Lung (tissue), 12 donors: ENCODE measurements around the gene ZNF783. TPM values are rescaled to one million over a fixed set of nuclear protein-coding genes. Genes with fewer than 3 reads are reported as not detected.

Experiments
- ATAC-seq: fragments of 200-7000 bp; cut with Tn5 transposase; one replicate; pipeline ENCODE4 v1.9.1; 2020; ENCODE audit warnings: moderate number of reproducible peaks; ENCODE audit not compliant: insufficient read depth, low FRiP score
- DNase-seq, 3 donors: peaks; one replicate each; pipeline ENCODE4 v3.0.0-alpha.2; 2013 to 2017
- H3K27ac ChIP-seq, 2 donors: one replicate each; pipeline ENCODE4 v1.5.1; 2013; ENCODE audit warnings: mild to moderate bottlenecking in 2 of 2, moderate library complexity in 2 of 2, control low read depth in 1 of 2, inconsistent platforms in 1 of 2, low read depth in 1 of 2, low read length in 1 of 2
- H3K27me3 ChIP-seq, 3 donors: one replicate each; pipeline ENCODE4 v1.5.1; 2013; ENCODE audit warnings: low read length in 2 of 3; ENCODE audit not compliant: control insufficient read depth in 3 of 3, insufficient read depth in 3 of 3
- H3K36me3 ChIP-seq, 4 donors: one replicate each; pipeline ENCODE4 v1.5.1; 2013; ENCODE audit warnings: low read length in 4 of 4, mild to moderate bottlenecking in 1 of 4, moderate library complexity in 1 of 4; ENCODE audit not compliant: control insufficient read depth in 4 of 4, insufficient read depth in 4 of 4
- H3K4me1 ChIP-seq, 5 donors: one replicate each; pipeline ENCODE4 v1.5.1; 2013; ENCODE audit warnings: low read length in 5 of 5, mild to moderate bottlenecking in 2 of 5, moderate library complexity in 1 of 5; ENCODE audit not compliant: control insufficient read depth in 5 of 5, insufficient read depth in 5 of 5
- H3K4me3 ChIP-seq: one replicate; pipeline ENCODE4 v1.5.1; 2013; ENCODE audit warnings: mild to moderate bottlenecking, control low read depth, moderate library complexity
- H3K9ac ChIP-seq, 2 donors: one replicate each; pipeline ENCODE4 v1.5.1; 2013; ENCODE audit warnings: low read length in 2 of 2, control low read depth in 1 of 2; ENCODE audit not compliant: insufficient read depth in 1 of 2
- H3K9me3 ChIP-seq, 4 donors: one replicate each; pipeline ENCODE4 v1.5.1; 2013; ENCODE audit warnings: low read length in 3 of 4, mild to moderate bottlenecking in 1 of 4, moderate library complexity in 1 of 4; ENCODE audit not compliant: control insufficient read depth in 4 of 4, insufficient read depth in 3 of 4
- WGBS, 2 donors: extraction: QIAGEN DNeasy Blood & Tissue Kit; methylation state at CpG; one replicate each; pipeline ENCODE4 v1.1.7; 2013; 5-methylcytosine and 5-hydroxymethylcytosine counted together
- polyA plus RNA-seq, 2 donors: library from polyadenylated mRNA; stranded (reverse); fragments of 200-250 nt; gene quantifications; one replicate each; pipeline ENCODE4 v1.2.1, GENCODE V29; 2013
- total RNA-seq, 2 donors: library from RNA; depleted of rRNA in 1 of 2; stranded (reverse); fragments of >200 nt in 1 of 2; gene quantifications; one replicate each; pipeline ENCODE4 v1.2.1, GENCODE V29; 2014 to 2021
- TF ChIP-seq, protein P1 (sequence below): IDR thresholded peaks from 2 replicates; pipeline ENCODE4 v1.5.1; 2012; ENCODE audit warnings: mild to moderate bottlenecking; ENCODE audit errors: control extremely low read depth, extremely low read depth
- donor health status: control.
- donor health status: control.
- donor health status: Bipolar disorder and iron deficiency.
- donor health status: healthy.
- donor health status: DM: yes; HTN: yes; CAD: no.

ZNF783 gene
- total and polyA plus RNA-seq, 4 donors: 6.2 to 16.3 (median 7.7) TPM

GRCh38 chr7:149255174-149255573 is 6.8 kb upstream of the ZNF783 start:
- Histone ChIP-seq H3K4me3 (no peak overlapping the region), H3K4me1 (peaks cover 0 to 2% (median 0%) of the 10 kb centered on the region in 5 donors), H3K36me3 (peaks cover 25 to 41% (median 30%) of the 10 kb centered on the region in 4 donors), H3K9me3 (no peaks in the 10 kb centered on the region), H3K27ac (no peak overlapping the region), H3K27me3 (no peaks in the 10 kb centered on the region), H3K9ac (no peak overlapping the region)
- ATAC-seq (no peak), DNase-seq (no peak)
- WGBS, 2 donors: 90 to 92% methylated on average over 5 of the region's 5 CpGs
- TF ChIP-seq, protein P1, sequence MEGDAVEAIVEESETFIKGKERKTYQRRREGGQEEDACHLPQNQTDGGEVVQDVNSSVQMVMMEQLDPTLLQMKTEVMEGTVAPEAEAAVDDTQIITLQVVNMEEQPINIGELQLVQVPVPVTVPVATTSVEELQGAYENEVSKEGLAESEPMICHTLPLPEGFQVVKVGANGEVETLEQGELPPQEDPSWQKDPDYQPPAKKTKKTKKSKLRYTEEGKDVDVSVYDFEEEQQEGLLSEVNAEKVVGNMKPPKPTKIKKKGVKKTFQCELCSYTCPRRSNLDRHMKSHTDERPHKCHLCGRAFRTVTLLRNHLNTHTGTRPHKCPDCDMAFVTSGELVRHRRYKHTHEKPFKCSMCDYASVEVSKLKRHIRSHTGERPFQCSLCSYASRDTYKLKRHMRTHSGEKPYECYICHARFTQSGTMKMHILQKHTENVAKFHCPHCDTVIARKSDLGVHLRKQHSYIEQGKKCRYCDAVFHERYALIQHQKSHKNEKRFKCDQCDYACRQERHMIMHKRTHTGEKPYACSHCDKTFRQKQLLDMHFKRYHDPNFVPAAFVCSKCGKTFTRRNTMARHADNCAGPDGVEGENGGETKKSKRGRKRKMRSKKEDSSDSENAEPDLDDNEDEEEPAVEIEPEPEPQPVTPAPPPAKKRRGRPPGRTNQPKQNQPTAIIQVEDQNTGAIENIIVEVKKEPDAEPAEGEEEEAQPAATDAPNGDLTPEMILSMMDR: no peak

DNA sequence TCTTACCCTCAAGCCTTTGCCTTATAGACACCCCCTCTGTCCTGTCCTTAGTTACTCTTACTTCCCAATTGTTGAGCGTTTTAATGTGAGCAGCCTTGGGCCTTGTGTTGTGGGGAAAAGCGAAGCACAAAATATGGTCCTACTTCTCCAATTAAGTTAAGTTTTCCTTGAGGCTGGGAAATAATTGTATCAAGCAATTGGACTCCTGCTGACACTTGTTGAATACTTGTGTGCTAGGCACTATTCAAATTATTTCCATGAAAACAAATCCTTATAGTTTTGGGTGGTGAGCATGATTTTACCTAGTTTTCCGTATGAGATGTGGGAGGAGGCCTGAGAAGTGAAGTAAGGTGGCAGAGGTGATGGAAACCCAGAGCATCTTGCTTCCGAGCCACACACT is 5.4 kb upstream of the ZNF783 start:
- no peaks in the 10 kb centered on the region for H3K27me3 ChIP-seq
- H3K36me3 ChIP-seq: peaks cover 21 to 32% (median 25%) of the 10 kb centered on the region in 4 donors
- H3K9ac ChIP-seq: no peak overlapping the region
- DNase-seq (no peak), ATAC-seq (no peak)
- no peak overlapping the region for H3K27ac ChIP-seq
- H3K4me1 ChIP-seq: peaks cover 0 to 8% (median 2%) of the 10 kb centered on the region in 5 donors
- no peak overlapping the region for H3K4me3 ChIP-seq
- 90 to 95% methylated on average over 4 of the region's 4 CpGs for WGBS, 2 donors
- H3K9me3 ChIP-seq: no peaks in the 10 kb centered on the region
- TF ChIP-seq, protein P1: no peak

DNA sequence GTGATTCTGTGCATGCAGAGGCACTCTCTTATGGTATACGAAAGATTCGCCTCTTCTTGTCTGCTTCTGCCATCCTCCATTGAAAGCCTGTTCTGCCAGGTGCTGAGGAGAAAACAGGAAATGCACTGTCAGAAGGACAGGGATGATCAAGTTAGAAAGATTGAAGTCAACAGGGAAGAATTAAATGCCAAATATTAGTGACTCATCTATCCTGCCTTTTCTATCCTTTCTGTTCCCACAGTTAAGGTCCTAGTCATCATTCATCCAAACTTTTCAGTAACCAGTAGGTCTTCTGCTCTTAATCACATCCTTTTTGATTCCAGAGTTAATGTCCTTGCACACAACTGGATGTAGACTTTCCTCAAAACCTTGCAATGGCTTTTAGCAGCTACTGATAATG is 4.8 kb upstream of the ZNF783 start:
- Histone ChIP-seq H3K9ac (no peak overlapping the region), H3K4me1 (peaks cover 0 to 8% (median 3%) of the 10 kb centered on the region in 5 donors), H3K9me3 (peaks cover 0 to 2% (median 0%) of the 10 kb centered on the region in 4 donors), H3K36me3 (peaks cover 17 to 30% (median 21%) of the 10 kb centered on the region in 4 donors), H3K27ac (no peak overlapping the region), H3K4me3 (no peak overlapping the region), H3K27me3 (no peaks in the 10 kb centered on the region)
- DNase-seq: no peak
- 93 to 95% methylated on average over 2 of the region's 2 CpGs for WGBS, 2 donors
- no peak for ATAC-seq
- TF ChIP-seq, protein P1: no peak

GRCh38 chr7:149261316-149261828 is 624 bp upstream of the ZNF783 start:
- Histone ChIP-seq H3K27me3 (no peaks in the 10 kb centered on the region), H3K4me3 (peak overlapping the region; percentile 56), H3K27ac (peak overlapping the region; percentile 94 to 95), H3K9me3 (peaks cover 0 to 2% (median 0%) of the 10 kb centered on the region in 4 donors), H3K36me3 (peaks cover 0 to 10% (median 0%) of the 10 kb centered on the region in 4 donors), H3K4me1 (peaks cover 0 to 9% (median 5%) of the 10 kb centered on the region in 5 donors), H3K9ac (peak overlapping the region; percentile 51 to 63)
- DNase-seq (peak in 2 of 3 donors; percentile 36 to 44), ATAC-seq (no peak)
- 5 to 6% methylated on average over 16 of the region's 16 CpGs for WGBS, 2 donors
- TF ChIP-seq, protein P1: no peak
